ENCODE measurements around the gene PRPF31.
"Not testable (repeated sequence)": the region's sequence is repeated elsewhere in the genome, so short reads cannot be mapped to it uniquely, and the experiment has no call there.

Gene PRPF31

GRCh38 chr19:54171736-54172431, 56.3 kb downstream of the PRPF31 start:
- H3K27me3 ChIP-seq (ENCODE audit: low read depth, low read length); H3K4me1 ChIP-seq (ENCODE audit: control insufficient read depth in 1 of 2, insufficient read depth in 2 of 2, low read length in 2 of 2); H3K36me3 ChIP-seq (ENCODE audit: control insufficient read depth in 1 of 2, insufficient read depth in 2 of 2, low read length in 2 of 2); H3K4me3 ChIP-seq (ENCODE audit: low read depth in 1 of 2, low read length in 2 of 2); H3K27ac ChIP-seq (ENCODE audit: low read length); H3K9me3 ChIP-seq (ENCODE audit: control insufficient read depth in 1 of 2, low read length in 2 of 2): not testable (repeated sequence)

GRCh38 chr19:54172471-54173358, 57.2 kb downstream of the PRPF31 start, which contains the start of gene TMC4:
Gene TMC4 (minus strand): TSS chr19:54173160. CDS start chr19:54173117, 43 bp downstream.
- Histone ChIP-seq H3K27ac (ENCODE audit: low read length) (peak within 1 kb of the TSS; percentile 69), H3K4me3 (ENCODE audit: low read depth in 1 of 2, low read length in 2 of 2) (peak within 1 kb of the TSS in 1 of 2 donors; percentile 62)

DNA sequence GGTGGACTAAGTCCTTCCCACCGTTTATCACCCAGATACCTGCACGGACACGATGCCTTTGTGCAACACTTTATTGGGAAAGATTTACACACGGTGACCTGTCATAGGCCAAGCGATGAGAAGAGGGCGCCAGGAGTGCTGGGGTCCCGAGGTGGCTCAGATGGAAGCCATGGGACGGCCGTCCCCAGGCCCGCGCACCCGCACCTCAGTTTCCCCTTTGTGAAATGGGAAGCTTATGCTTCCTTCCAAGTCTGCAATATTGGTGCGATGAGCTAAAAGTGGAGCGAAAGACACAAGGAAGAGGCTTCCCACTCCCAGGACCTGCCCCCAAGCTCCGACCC, 57.8 kb downstream of the PRPF31 start:
- Histone ChIP-seq H3K27me3 (ENCODE audit: low read depth, low read length) (no peaks in the 10 kb centered on the region), H3K9me3 (ENCODE audit: control insufficient read depth in 1 of 2, low read length in 2 of 2) (no peaks in the 10 kb centered on the region), H3K4me3 (ENCODE audit: low read depth in 1 of 2, low read length in 2 of 2) (no peak overlapping the region), H3K27ac (ENCODE audit: low read length) (no peak overlapping the region), H3K4me1 (ENCODE audit: control insufficient read depth in 1 of 2, insufficient read depth in 2 of 2, low read length in 2 of 2) (peaks cover 0 to 6% of the 10 kb centered on the region in 2 donors), H3K36me3 (ENCODE audit: control insufficient read depth in 1 of 2, insufficient read depth in 2 of 2, low read length in 2 of 2) (peaks cover 0 to 1% of the 10 kb centered on the region in 2 donors)

More at GRCh38 chr19:54172471-54173358, 57.2 kb downstream of the PRPF31 start, which contains the start of gene TMC4:
- peaks cover 0 to 7% of the 10 kb centered on the region in 2 donors for H3K4me1 ChIP-seq (ENCODE audit: control insufficient read depth in 1 of 2, insufficient read depth in 2 of 2, low read length in 2 of 2)
- no peaks in the 10 kb centered on the region for H3K9me3 ChIP-seq (ENCODE audit: control insufficient read depth in 1 of 2, low read length in 2 of 2)
- no peaks in the 10 kb centered on the region for H3K27me3 ChIP-seq (ENCODE audit: low read depth, low read length)
- H3K36me3 ChIP-seq (ENCODE audit: control insufficient read depth in 1 of 2, insufficient read depth in 2 of 2, low read length in 2 of 2), result no peaks in the 10 kb centered on the region

DNA sequence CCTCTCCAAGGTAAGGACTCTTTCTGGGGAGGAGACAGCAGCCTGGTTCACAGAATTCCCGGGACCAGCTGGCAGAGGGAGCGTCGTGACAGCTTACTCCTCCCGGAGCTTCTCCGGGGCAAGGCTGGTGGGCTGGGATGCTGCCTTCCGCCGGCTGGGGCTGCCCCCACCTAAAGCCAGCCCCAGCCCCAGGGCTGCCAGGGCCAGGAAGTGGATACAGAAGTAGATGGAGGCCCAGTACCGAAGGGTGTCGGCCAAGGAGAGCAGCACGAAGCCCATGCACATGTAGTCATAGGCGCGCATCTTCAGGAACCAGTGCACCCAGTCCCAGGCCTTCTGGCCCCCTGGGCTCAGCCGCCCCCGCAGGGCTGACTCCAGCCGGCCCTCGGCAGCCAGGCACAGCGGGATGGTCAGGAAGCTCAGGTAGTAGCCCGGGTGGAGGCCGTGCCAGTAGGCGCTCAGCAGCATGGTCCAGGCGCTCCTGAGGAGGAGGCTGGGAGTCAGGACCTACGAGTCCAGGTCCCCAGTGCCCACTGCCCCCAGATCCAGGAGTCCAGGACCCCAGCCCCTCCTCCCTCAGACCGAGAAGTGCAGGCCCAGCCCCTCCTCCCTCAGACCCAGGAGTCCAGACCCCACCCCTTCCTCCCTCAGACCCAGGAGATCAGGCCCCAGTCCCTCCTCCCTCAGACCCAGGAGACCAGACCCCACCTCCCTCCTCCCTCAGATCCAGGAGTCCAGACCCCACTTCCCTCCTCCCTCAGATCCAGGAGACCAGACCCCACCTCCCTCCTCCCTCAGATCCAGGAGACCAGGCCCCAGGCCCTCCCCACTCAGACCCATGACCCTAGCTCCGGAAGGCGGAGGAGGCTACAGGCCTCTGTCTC, 58.6 kb downstream of the PRPF31 start:
- Histone ChIP-seq H3K4me1 (ENCODE audit: control insufficient read depth in 1 of 2, insufficient read depth in 2 of 2, low read length in 2 of 2) (peaks cover 0 to 4% of the 10 kb centered on the region in 2 donors), H3K9me3 (ENCODE audit: control insufficient read depth in 1 of 2, low read length in 2 of 2) (no peaks in the 10 kb centered on the region), H3K36me3 (ENCODE audit: control insufficient read depth in 1 of 2, insufficient read depth in 2 of 2, low read length in 2 of 2) (peaks cover 2 to 9% of the 10 kb centered on the region in 2 donors), H3K4me3 (ENCODE audit: low read depth in 1 of 2, low read length in 2 of 2) (no peak overlapping the region), H3K27me3 (ENCODE audit: low read depth, low read length) (no peaks in the 10 kb centered on the region), H3K27ac (ENCODE audit: low read length) (no peak overlapping the region)

DNA sequence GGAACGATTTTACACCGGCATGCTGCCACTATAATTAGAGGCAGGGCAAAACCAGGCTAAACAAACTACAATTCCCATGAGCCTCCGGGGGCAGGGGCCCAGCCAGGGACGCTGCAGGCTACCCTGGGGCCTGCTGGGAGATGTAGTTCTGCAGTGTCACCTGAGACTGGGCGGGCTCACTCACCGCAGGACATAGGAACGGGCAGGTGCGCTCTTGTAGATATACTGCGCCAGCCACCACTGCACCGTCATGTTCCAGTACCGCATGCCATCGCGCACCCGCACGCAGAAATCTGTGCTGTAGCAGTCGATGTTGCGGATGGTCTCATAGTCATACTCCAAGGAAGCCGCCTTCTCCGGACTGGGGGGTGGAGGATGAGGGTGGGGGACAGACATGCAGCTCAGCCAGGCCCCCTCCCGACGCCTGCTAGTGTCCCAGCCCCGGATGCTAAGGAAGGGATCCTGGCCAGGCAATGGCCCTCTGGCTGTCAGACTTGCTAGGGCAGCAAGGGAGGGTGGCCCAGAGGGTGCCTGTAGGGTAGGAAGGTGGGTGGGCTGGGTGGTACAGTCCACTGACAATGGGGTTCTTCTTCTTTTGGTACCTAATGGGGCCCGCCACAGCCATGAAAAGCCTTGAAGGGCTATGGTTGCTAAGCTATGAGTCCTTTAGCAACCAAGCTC, 63.2 kb downstream of the PRPF31 start:
- H3K4me3 ChIP-seq (ENCODE audit: low read depth in 1 of 2, low read length in 2 of 2), result no peak overlapping the region
- H3K4me1 ChIP-seq (ENCODE audit: control insufficient read depth in 1 of 2, insufficient read depth in 2 of 2, low read length in 2 of 2), result no peaks in the 10 kb centered on the region
- H3K9me3 ChIP-seq (ENCODE audit: control insufficient read depth in 1 of 2, low read length in 2 of 2), result no peaks in the 10 kb centered on the region
- H3K27ac ChIP-seq (ENCODE audit: low read length), result no peak overlapping the region
- H3K36me3 ChIP-seq (ENCODE audit: control insufficient read depth in 1 of 2, insufficient read depth in 2 of 2, low read length in 2 of 2), result peaks cover 5 to 31% of the 10 kb centered on the region in 2 donors
- no peaks in the 10 kb centered on the region for H3K27me3 ChIP-seq (ENCODE audit: low read depth, low read length)

- H3K27me3 ChIP-seq (ENCODE audit: low read depth, low read length), result no peaks in the 10 kb centered on the region
- H3K4me3 ChIP-seq (ENCODE audit: low read depth in 1 of 2, low read length in 2 of 2), result no peak overlapping the region
- H3K36me3 ChIP-seq (ENCODE audit: control insufficient read depth in 1 of 2, insufficient read depth in 2 of 2, low read length in 2 of 2), result peaks cover 5 to 31% of the 10 kb centered on the region in 2 donors
- H3K4me1 ChIP-seq (ENCODE audit: control insufficient read depth in 1 of 2, insufficient read depth in 2 of 2, low read length in 2 of 2), result no peaks in the 10 kb centered on the region
- no peaks in the 10 kb centered on the region for H3K9me3 ChIP-seq (ENCODE audit: control insufficient read depth in 1 of 2, low read length in 2 of 2)
- H3K27ac ChIP-seq (ENCODE audit: low read length), result no peak overlapping the region
Measured at GRCh38 chr19:54179262-54179852, 63.8 kb downstream of the PRPF31 start.

DNA sequence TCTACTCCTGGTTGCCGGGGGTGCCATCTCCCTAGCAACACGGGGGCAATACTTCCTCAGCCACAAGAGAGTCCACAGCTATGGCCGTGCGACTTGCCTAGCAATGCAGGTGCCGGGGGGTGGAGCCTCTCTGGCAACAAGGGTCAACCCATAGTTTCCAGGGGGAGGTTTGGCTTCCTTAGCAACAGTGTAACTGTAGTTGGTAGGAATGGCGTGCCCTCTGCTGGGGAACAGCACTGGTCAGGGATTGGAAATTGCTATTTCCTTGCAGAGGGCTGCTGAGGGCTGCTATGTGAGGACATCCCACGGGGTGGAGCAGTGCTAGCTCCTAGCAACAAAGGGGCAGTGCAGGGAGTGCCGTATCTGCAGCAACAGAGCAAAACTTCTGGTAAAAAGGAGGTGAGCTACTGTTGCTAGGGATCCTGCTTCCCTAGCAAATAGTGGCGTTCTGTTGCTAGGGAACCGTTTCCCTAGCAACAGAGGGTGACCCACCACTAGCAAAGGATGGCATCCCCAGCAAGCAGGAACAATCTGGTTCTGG, 64.4 kb downstream of the PRPF31 start:
- Histone ChIP-seq H3K36me3 (ENCODE audit: control insufficient read depth in 1 of 2, insufficient read depth in 2 of 2, low read length in 2 of 2) (peaks cover 5 to 31% of the 10 kb centered on the region in 2 donors), H3K4me3 (ENCODE audit: low read depth in 1 of 2, low read length in 2 of 2) (no peak overlapping the region), H3K4me1 (ENCODE audit: control insufficient read depth in 1 of 2, insufficient read depth in 2 of 2, low read length in 2 of 2) (no peaks in the 10 kb centered on the region), H3K27ac (ENCODE audit: low read length) (no peak overlapping the region), H3K9me3 (ENCODE audit: control insufficient read depth in 1 of 2, low read length in 2 of 2) (no peaks in the 10 kb centered on the region), H3K27me3 (ENCODE audit: low read depth, low read length) (no peaks in the 10 kb centered on the region)

DNA sequence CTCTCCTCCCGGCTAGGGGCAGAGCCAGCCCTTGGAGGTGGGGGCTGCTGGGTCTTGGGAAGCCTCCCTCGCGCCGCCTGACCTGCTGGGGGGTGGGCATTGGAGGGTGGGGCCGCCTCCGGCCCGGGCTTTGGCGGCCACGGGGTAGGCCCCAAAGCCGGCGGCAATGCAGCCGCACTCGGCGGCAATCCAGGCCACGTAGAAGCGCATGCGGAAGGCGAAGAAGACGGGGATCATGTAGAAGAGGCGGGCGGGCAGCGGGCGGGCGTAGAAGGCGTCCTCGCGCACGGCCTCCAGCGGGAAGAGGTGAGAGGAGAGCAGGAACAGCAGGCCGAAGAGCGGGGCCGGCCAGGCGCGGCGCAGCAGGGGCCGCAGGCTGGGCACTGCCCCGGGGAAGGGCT, 65.1 kb downstream of the PRPF31 start:
- Histone ChIP-seq H3K4me3 (ENCODE audit: low read depth in 1 of 2, low read length in 2 of 2) (no peak overlapping the region), H3K4me1 (ENCODE audit: control insufficient read depth in 1 of 2, insufficient read depth in 2 of 2, low read length in 2 of 2) (no peaks in the 10 kb centered on the region), H3K36me3 (ENCODE audit: control insufficient read depth in 1 of 2, insufficient read depth in 2 of 2, low read length in 2 of 2) (peaks cover 5 to 31% of the 10 kb centered on the region in 2 donors), H3K27ac (ENCODE audit: low read length) (no peak overlapping the region), H3K9me3 (ENCODE audit: control insufficient read depth in 1 of 2, low read length in 2 of 2) (no peaks in the 10 kb centered on the region), H3K27me3 (ENCODE audit: low read depth, low read length) (no peaks in the 10 kb centered on the region)
